GM12801 (cell line): ENCODE measurements around the gene ANO10.

ENCODE experiments used
- TF ChIP-seq, protein P1 (sequence below): IDR thresholded peaks from one replicate; pipeline ENCODE4 v1.5.1; 2011; ENCODE audit warnings: control low read depth; ENCODE audit not compliant: insufficient read length; ENCODE audit errors: extremely low read depth

The ANO10 gene

DNA sequence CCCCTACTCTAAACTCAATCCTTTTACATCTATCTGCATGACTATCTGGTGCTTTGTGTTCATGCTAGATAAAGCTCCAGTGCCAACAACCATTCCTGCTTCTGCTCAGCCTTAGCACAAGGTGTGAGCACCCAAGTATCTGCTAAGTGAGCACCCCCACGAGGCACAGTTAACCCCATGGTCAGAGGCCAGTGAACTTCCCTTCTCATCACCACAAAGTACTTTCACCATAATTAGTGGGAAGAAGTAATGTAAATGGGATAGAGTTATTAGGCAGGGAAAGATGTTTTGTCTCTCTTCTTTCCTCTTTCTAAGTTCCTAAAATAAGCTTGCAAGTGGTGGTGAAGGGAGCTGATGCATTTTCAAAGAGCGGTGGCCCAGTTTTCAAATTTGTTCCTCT, 96.4 kb downstream of the ANO10 start:
- TF ChIP-seq, protein P1, sequence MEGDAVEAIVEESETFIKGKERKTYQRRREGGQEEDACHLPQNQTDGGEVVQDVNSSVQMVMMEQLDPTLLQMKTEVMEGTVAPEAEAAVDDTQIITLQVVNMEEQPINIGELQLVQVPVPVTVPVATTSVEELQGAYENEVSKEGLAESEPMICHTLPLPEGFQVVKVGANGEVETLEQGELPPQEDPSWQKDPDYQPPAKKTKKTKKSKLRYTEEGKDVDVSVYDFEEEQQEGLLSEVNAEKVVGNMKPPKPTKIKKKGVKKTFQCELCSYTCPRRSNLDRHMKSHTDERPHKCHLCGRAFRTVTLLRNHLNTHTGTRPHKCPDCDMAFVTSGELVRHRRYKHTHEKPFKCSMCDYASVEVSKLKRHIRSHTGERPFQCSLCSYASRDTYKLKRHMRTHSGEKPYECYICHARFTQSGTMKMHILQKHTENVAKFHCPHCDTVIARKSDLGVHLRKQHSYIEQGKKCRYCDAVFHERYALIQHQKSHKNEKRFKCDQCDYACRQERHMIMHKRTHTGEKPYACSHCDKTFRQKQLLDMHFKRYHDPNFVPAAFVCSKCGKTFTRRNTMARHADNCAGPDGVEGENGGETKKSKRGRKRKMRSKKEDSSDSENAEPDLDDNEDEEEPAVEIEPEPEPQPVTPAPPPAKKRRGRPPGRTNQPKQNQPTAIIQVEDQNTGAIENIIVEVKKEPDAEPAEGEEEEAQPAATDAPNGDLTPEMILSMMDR = no peak

DNA sequence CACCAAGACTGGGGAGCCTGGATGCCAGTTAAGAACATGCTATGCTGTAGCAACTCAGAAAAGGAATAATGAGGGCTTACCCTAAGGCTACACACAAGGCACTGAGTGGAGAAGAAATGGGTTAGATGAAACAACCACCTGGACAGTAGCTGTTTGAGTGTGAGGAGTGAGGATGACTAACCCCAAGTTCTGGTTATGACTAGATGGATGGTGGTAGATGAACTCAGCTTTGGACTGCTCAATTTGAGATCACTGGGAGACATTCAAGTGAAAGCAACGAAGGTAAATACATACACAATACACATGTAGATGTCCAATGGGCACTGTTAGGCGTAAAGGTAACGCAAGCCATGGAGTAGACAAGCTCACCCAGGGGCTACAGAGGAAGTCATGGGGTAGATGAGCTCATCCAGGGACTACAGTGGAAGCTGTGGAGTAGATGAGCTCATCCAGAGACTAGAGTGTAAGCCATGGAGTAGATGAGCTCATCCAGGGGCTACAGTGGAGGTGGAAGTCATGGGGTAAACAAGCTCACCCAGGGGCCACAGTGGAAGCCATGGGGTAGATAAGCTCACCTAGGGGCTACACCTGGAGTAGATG, 98.3 kb downstream of the ANO10 start:
- TF ChIP-seq, protein P1 = no peak

DNA sequence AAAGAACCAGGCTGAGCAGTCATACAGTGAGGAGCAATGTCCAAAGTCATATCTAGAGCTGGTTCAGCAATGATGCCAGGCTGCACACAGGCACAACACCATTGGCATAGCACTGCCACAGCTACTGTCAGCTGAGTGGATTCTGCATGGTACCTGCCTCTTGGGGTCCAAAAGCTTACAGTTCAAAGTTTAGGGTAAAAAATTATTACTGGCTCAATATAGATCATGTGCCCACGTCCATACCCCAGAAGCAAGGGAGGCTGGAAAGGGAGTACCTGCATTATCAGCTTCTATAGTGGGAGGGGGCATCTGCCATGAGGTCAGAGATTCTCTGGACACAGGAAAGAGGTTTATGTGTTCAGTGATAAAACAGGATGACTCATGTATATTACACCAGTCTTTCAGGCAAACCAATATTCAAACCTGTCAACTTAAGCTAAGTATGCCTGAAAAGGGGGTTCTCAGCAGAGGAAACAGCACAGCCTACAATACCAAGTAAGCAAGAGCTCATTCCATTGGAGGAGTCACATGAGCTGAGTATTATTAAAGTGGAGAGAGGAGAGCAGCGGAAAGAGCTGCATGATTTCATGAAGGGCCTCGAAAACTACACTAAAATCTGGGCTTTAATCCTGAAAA, 99.0 kb downstream of the ANO10 start:
- TF ChIP-seq, protein P1 = no peak

DNA sequence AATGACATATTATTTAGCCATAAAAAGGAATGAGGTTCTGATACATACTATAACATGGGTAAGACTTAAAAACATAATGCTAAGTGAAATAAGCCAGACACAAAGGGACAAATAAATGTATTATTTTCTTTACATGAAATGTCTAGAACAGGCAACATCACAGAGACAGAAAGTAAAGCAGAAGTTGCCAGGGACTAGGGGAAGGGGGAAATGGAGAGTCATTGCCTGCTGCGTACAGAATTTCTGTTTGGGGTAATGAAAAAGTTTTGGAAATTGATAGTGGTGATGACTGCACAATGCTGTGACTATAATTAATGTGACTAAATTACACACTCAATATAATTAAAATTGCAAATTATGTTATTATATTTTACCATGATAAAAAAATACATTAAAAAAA, 99.9 kb downstream of the ANO10 start:
- TF ChIP-seq, protein P1 = no peak

DNA sequence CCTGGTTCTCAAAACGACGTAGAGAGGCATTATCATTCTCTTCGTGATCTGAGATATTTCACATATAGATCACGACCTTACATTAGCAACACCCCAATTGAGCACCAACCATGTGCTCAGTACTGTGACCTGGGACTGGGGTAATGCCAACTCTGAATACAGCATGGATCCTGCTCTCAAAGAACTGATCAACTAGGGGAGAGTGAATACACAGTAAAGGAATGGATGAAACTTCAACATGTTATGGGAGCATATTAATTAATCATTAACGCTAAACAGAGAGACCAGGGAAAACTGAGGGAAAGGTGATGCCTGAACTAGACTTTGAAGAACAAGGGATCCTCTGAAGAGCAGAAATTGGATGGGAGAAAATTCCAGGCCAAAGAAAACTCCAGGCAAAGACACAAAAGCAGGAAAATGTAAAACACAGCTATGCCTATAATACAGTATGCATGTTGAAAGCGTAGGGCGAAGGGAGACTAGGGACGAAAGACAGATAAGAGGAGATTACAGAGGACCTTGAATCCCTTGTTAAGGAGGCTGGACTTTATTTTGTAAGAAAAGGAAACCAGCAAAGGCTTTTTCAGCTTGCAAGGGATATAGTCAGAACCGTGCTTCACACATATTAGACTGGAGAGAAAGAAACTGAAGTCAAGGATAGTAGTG, 105.7 kb downstream of the ANO10 start:
- TF ChIP-seq, protein P1 = no peak

DNA sequence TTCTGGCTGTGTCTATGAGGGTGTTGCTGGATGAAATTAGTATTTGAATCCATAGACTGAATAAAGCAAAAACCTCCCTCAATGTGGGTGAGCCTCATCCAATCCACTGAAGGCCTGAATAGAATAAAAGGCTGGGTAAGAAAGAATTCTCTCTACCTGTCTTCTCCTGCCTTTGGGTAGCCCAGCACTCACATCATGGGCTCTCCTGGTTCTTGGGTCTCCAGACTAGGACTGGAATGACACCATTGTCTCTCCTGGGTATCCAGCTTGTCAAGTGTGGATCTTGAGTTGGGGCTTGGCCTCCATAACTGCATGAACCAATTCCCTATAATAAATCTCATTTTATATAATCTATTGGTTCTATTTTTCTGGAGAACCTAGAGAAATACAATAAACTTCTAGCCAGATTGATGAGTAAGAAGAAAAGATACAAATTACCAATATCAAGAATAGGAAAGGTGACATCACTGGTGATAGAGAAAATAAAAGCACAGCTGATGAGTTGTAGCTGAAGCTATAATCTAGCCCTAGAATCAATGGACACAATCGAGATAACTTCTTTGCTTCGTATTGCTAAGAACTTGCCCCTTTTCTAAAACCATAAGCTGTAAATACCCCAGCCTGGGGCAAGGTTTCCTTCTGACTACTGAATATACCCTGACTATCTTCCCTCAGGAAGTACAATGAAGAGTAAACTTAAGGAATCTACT, 106.4 kb downstream of the ANO10 start:
- TF ChIP-seq, protein P1 = no peak

DNA sequence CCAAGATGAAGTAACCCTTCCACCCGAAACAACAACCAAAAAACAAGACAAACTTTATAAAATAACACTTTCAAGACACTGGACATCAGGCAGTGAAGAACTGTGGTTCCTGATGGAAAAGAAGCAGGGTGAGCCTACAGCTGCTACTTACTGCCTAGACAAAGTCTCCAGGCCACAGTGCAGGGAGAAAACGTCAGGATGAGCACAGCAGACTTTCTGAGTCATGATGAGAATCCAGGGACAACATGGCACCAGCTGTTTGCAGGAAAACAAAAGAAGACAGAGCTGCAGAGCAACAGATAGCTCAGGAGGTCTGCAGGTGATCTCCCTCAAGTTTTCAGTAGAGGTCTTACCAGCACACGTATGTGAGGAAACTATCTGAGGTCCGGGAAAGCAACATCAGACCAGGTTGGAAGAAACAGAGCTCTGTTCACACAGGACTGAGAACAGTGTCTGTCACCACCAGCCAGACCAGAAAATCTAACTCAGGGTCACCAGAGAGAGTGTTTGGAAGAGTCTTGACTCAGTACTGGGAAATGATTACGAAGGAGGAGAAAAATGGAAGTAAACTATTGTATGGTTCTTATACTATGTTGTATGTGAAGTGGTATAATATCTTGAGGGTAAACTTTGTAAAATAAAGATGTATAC, 108.9 kb downstream of the ANO10 start:
- TF ChIP-seq, protein P1 = no peak
